GM19397 (cell line): ENCODE results near the gene ZMIZ1.
A peak's percentile ranks its signal among the peaks of the same experiment; 100 is the strongest.

ENCODE experiments used
- ATAC-seq: cut with Tn5 transposase; IDR thresholded peaks from one replicate; pipeline ENCODE4 v1.9.1; 2021; ENCODE audit warnings: mild to moderate bottlenecking, moderate library complexity; ENCODE audit not compliant: unreplicated experiment

ZMIZ1 gene

GRCh38 chr10:79242620-79243152 lies 173.9 kb downstream of the ZMIZ1 start:
- peak; percentile 21 for ATAC-seq

- ATAC-seq: peak; percentile 52
Measured at GRCh38 chr10:79243181-79244067, 174.7 kb downstream of the ZMIZ1 start.

DNA sequence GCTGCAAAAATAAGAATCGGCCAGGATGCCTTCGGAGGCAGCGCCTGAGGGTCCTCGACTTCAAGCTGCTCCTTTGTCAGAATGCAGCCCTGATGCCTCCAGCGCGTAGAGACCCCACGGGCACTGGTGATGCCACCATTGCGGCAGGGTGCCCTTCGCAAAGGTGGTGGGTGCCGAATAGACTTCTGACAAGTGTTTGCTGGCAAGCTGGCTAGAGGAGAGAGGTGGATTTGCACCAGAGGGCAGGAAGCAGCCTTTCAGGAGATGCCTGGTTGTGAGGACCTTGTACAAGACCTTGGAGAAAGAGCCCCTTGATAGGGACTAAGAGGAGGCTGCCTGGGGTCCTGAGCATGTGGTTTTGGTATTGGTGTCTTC lies 175.3 kb downstream of the ZMIZ1 start:
- ATAC-seq: peak; percentile 1

- peak; percentile 22 for ATAC-seq
Measured at GRCh38 chr10:79244841-79245504, 176.2 kb downstream of the ZMIZ1 start.

DNA sequence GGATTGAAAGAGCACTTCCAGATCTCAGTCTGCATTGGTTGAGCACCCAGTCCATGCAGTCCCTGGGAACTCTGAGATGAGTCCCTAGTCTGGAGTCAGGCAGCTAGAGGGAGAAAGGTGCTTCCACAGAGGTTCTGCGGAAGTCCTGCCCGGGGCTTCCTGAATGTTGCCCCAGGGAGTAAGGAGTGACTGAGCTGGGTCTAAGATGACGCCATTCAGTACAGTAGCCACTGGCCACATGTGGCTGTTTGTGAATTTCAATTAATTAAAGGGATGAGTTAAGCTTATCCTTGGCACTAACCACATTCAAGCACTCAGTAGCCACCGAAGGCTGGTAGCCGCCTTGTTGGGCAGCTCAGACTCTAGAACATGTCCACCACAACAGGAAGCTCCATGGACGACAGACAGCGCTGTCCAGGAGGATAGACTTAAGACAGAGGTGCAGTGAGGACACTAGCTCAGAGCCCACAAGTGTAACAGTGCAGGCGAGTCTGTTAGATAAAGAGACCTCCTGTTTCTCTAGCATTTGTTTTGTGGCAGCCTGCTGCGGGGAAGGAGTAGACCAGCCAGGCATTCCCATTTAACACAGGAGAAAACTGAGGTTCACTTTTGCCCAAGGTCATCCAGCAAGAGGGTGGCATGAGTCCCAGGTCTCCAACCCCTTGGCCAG lies 176.9 kb downstream of the ZMIZ1 start:
- ATAC-seq: no peak

- no peak for ATAC-seq
Measured at GRCh38 chr10:79246209-79246581, 177.4 kb downstream of the ZMIZ1 start.

DNA sequence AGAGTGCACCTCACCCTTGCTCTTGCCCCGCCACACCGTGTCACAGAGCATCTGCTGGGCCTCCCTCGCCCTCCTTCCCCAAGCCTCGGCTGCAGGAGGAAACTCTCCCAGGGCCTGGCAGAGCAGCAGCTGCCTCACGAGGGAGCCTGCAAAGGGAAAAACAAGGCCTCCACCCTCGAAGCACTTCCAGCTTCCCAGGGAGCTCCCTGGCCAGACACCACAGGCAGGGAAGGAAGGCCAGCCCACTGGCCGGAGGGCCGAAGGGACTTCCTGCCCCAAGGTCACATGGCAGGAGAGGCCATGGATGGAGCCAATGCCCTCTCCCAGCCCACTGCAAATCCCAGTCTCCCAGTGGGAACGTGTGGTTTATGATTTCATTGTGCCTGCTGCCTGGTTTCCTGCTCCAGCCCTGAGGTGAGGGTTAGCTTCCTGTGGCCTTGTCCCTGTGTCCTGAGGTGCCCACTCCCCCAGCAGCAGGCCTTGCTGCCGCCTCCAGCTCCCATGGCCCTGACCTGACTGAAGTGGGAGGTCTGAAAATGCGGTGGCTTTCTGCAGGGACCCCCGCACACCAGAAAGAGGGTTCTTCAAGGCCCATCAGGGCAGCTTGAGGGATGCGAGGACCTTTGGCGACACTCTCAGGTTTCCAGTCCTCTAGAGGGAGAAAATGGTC lies 178.0 kb downstream of the ZMIZ1 start:
- ATAC-seq: no peak

GRCh38 chr10:79247373-79248137 lies 178.8 kb downstream of the ZMIZ1 start:
- ATAC-seq: no peak

DNA sequence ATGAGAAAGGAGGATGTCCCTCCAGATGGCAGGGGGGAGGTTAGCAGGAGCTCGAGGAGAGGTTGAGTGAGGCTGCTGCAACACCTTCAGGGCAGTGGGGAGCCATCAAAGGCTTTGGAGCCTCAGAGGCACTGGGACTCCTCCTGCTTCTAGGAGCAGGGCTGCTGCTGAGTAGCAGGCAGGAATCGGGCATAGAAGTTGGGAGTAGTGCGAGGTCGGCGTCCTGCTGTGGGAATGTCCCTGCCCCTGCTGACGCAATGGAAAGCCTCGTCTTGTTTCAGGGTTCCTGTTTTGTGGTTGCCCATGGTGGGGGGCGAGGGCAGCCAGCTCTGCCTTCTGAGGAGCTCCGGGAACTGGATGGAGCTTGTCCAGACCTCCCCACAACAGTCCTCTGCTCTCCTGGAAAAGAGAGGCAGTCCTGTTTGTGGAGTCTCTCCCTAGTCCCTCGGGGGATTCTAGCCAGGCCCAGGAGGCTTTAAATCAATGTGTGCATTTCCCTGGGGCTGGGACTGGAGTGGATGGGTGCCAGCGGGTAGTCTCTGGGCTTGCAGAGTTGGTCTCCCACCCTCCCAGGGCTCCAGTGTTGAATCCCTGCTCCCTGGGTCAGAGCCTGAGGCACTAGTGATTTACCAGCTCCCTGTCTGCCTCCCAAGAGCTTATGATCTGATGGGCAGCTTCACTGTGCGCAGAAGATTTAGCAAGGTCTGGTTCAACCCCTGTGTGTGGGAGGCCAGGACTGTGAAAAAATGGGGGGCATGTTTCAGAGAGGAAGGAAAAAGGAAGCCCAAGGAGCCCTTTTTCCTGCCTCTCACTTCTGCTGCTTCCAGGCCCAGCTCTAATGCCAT lies 179.8 kb downstream of the ZMIZ1 start:
- no peak for ATAC-seq

GRCh38 chr10:79249186-79250121 lies 180.7 kb downstream of the ZMIZ1 start:
- peak; percentile 58 for ATAC-seq

- peak; percentile 16 for ATAC-seq
Measured at GRCh38 chr10:79250259-79250658, 181.5 kb downstream of the ZMIZ1 start.

- no peak for ATAC-seq
Measured at GRCh38 chr10:79252450-79252849, 183.7 kb downstream of the ZMIZ1 start.

DNA sequence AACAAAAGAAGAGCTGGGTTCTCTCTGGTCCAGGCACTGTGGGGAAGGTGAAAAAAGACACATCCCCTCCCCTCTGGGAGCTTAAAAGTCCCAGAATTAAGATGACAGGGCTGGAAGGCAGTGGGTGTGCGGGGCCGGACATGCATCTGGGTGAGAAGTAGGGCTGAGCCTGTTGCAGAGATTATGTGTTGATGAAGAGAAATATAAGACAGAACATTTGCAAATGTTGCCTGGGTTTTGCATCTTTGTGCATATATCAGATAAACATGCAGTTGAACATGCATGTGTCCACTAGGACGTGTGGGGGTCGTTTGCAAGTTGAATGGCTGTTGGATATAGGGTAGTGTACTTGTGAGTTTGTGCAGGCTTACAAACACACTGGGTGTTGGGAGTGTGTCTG lies 184.2 kb downstream of the ZMIZ1 start:
- ATAC-seq: no peak

DNA sequence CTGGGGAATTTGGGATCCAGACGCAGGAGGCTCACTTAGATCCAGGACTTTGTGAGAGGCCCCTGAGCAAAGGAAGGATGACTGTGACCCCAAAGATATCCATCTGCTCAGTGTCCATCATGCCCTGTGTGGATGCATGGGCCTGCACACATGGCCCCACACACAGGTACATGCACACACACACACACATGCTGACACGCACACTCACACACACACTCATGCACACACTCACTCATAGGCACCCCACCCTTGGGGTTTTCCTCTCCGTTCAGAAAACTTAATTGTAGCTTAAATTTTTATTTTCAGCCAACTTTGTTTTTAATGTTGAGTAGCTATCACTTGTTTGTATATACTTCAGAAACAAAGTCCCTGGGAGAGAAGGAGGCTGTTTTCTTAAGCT lies 184.9 kb downstream of the ZMIZ1 start:
- no peak for ATAC-seq

DNA sequence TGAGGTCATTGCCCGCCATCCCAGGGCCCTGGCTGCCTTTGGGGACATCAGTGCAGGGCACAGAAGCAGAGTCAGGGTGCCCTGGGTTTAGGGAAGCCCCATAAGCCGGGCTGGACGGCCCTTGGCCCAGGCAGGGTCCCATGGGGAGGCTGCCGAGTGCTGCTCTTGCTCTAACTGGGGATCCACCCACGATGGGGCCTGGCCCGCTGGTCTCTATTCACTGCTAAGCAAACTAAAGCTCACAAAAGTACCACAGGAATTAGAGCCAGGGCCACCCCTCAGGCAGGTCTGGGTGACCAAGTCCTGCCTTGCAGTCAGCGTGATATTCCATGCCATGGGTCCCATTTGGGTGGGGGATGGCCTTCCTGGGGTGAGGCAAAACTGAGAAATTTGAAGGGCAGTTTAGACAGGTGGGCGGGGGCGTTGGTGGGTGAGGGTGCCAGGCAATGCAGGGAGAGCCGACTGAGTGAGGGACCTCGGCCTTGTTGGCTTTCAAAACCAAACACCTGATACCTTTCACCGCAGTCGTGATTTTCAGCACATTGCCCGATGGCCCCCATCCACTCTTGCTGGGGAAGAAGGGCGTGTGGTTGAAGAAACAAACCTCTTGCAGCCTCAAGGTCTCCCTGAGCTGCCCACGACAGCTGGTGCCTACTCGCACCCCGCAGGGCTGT lies 185.7 kb downstream of the ZMIZ1 start:
- ATAC-seq: no peak

DNA sequence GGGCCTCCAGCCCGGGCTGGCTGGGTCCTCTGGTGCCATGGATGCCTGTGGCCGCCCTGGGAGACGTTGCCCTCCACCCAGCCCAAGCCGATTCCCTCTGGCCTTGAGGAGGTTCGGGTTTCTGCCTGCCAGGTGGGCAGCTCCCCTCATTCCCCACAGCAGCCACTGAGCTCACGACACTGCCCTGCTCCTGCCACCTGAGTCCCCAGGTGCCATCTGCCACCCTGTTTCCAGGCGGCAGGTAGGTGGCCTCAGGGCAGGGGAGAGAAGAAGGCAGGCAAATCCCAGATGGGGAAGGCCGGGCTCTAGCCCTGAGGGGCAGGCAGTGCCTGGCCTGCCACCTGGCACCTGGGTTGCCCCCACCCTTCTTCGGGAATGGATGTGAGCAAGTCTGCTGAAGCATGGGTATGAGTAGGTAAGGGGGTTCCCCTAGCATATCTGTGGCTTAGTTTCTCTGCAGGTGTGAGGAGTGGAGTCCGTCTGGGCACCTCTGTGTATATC lies 186.3 kb downstream of the ZMIZ1 start:
- ATAC-seq: no peak

DNA sequence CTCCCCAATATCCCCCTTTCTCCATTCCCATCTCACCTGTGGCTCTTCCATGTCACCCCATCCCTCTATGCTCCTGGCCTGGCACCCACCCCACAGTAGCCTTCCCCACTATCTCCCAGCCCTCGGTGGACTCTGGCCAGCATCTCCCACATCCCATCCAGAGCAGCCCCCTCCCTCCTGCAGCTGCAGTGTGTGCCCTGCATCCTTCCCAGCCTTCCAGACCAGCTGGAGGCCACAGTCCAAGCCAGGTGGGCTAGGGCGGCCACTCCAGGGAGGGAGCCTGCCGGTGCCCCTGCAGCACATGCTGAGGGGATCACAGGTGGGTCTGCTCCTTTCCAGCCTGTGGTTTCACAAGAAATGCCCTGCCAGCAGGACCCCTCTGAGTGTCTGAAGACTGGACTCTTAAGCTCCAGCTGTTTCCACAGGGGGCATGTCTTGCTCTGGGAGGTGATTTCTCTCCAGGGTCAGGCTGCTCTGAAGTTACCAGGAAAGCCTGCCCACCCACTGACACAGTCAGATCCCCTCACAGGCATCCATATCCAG lies 187.6 kb downstream of the ZMIZ1 start:
- ATAC-seq: no peak
